ENCODE measurements around the gene MTFR1L.
A peak's percentile ranks its signal among the peaks of the same experiment; 100 is the strongest.

The MTFR1L gene

DNA sequence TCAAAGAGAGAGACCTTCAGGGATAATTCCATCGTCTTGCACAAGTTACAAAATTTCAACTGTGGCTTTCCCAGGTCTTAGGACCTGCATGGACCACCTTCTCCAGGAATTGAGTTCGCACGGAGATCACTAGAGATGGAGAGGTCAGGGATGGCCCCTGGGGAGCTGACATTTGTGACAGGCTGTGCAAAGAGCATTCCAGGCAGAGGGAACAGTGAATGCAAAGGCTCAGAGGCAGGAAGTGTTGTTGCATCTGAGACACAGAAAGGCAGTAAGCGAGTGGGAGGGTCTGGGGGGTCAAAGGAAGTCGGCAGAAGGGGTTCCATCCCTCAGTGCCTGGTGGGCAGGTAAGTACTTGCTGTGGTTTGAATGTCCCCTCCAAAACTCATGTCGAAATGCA lies 29.3 kb upstream of the MTFR1L start:
- H3K4me3 ChIP-seq (ENCODE audit: low read depth in 1 of 5, low read length in 5 of 5): no peak overlapping the region
- no peak overlapping the region for H3K9ac ChIP-seq (ENCODE audit: low read length in 5 of 5)
- peaks cover 0 to 19% (median 15%) of the 10 kb centered on the region in 5 donors for H3K4me1 ChIP-seq (ENCODE audit: control insufficient read depth in 5 of 5, insufficient read depth in 5 of 5, low read length in 5 of 5)
- peaks cover 0 to 14% (median 0%) of the 10 kb centered on the region in 5 donors for H3K36me3 ChIP-seq (ENCODE audit: control insufficient read depth in 5 of 5, insufficient read depth in 5 of 5, low read length in 5 of 5)
- no peaks in the 10 kb centered on the region for H3K27me3 ChIP-seq (ENCODE audit: control insufficient read depth in 5 of 5, insufficient read depth in 4 of 5, low read length in 5 of 5)
- H3K9me3 ChIP-seq (ENCODE audit: control insufficient read depth in 5 of 5, low read length in 5 of 5): no peaks in the 10 kb centered on the region
- no peak overlapping the region for H3K27ac ChIP-seq (ENCODE audit: low read depth, low read length)

DNA sequence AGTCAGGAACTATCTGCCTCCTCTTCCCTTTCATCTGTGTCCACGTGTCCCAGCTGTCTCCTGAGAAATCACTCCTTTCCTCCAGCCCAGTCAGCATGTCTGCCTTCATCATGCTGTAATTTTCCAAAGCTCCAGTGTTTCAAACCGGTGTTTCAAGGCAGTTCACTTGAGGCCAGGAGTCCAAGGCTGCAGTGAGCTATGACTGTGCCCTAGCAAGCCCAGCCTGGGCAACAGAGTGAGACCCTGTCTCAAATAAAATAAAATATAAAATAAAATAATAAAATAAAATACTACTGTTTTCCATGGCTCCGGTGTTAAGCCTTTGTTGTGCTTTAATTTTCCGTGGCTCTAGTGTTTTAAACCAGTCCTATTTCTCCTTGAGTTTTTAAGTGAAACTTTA lies 27.6 kb upstream of the MTFR1L start:
- Histone ChIP-seq H3K9me3 (ENCODE audit: control insufficient read depth in 5 of 5, low read length in 5 of 5) (no peaks in the 10 kb centered on the region), H3K9ac (ENCODE audit: low read length in 5 of 5) (no peak overlapping the region), H3K36me3 (ENCODE audit: control insufficient read depth in 5 of 5, insufficient read depth in 5 of 5, low read length in 5 of 5) (peaks cover 0 to 14% (median 0%) of the 10 kb centered on the region in 5 donors), H3K4me1 (ENCODE audit: control insufficient read depth in 5 of 5, insufficient read depth in 5 of 5, low read length in 5 of 5) (peaks cover 0 to 24% (median 17%) of the 10 kb centered on the region in 5 donors), H3K27ac (ENCODE audit: low read depth, low read length) (no peak overlapping the region), H3K4me3 (ENCODE audit: low read depth in 1 of 5, low read length in 5 of 5) (no peak overlapping the region), H3K27me3 (ENCODE audit: control insufficient read depth in 5 of 5, insufficient read depth in 4 of 5, low read length in 5 of 5) (no peaks in the 10 kb centered on the region)

DNA sequence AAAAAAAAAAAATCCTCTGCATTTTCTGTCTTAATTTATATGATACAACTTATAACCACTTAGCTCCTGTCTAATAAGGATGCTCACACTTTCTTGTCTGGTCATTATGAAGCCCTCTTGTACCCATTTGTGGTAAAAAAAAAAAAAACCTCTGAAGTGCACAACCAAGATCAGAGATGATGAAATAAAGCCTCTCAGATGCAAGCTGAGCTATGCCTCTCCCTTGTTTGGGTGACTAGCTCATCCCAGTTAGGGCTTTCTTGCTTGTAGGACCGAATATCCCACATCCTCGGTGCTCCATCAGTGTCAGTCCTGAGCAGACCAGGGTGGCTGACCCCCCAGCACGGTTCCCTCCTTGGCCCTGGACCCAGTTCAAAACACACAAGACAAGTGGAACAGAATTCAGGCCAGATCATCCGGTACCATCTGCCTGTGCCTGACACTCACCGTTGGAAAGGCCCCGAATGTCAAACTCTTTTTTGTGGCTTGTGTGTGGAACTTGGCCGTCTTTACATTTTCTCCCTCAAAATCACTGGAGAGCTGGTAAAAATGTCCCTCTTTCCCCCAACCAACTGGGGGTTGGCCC lies 26.1 kb upstream of the MTFR1L start:
- H3K4me1 ChIP-seq (ENCODE audit: control insufficient read depth in 5 of 5, insufficient read depth in 5 of 5, low read length in 5 of 5): peaks cover 0 to 20% (median 18%) of the 10 kb centered on the region in 5 donors
- H3K9me3 ChIP-seq (ENCODE audit: control insufficient read depth in 5 of 5, low read length in 5 of 5): no peaks in the 10 kb centered on the region
- no peak overlapping the region for H3K9ac ChIP-seq (ENCODE audit: low read length in 5 of 5)
- no peak overlapping the region for H3K4me3 ChIP-seq (ENCODE audit: low read depth in 1 of 5, low read length in 5 of 5)
- H3K36me3 ChIP-seq (ENCODE audit: control insufficient read depth in 5 of 5, insufficient read depth in 5 of 5, low read length in 5 of 5): peaks cover 0 to 11% (median 0%) of the 10 kb centered on the region in 5 donors
- no peaks in the 10 kb centered on the region for H3K27me3 ChIP-seq (ENCODE audit: control insufficient read depth in 5 of 5, insufficient read depth in 4 of 5, low read length in 5 of 5)
- no peak overlapping the region for H3K27ac ChIP-seq (ENCODE audit: low read depth, low read length)

DNA sequence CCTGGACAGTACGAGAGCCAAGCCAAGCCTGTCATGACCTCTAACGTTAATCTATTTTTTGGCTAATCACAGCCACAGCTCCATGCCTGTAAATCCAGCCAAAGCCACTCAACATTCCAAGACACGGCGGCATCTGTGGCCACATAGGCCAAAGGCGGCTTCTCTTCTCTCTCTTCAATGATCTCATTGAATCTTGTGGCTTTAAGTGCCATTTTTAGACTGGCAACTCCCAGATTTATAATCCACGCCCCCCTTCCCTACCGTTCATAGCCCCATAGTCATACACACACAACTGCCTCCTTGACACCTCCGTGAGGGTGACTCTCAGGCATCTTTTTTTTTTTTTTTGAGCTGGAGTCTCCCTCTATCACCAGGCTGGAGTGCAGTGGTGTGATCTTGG lies 25.4 kb upstream of the MTFR1L start:
- Histone ChIP-seq H3K27ac (ENCODE audit: low read depth, low read length) (no peak overlapping the region), H3K36me3 (ENCODE audit: control insufficient read depth in 5 of 5, insufficient read depth in 5 of 5, low read length in 5 of 5) (peaks cover 0 to 7% (median 0%) of the 10 kb centered on the region in 5 donors)

DNA sequence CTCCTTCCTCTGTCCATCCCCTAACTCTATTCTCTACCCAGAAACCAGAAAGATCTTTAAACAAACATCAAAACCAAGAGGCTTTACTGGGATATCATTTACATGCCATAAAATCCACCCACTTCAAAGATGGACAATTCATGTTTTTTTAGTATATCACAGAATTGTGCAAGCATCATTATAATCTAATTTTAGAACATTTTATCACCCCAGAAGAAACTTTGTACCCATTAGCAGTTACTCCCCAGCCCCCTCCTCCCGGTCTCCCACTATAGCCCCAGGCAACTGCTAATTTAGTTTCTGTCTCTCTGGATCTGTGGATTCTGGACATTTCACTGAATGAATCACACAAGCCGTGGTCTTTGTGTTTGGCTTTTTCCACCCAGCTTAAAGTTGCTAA lies 24.5 kb upstream of the MTFR1L start:
- H3K27ac ChIP-seq (ENCODE audit: low read depth, low read length): no peak overlapping the region
- H3K4me1 ChIP-seq (ENCODE audit: control insufficient read depth in 5 of 5, insufficient read depth in 5 of 5, low read length in 5 of 5): peaks cover 0 to 30% (median 28%) of the 10 kb centered on the region in 5 donors
- H3K36me3 ChIP-seq (ENCODE audit: control insufficient read depth in 5 of 5, insufficient read depth in 5 of 5, low read length in 5 of 5): peaks cover 0 to 4% (median 0%) of the 10 kb centered on the region in 5 donors
- no peak overlapping the region for H3K9ac ChIP-seq (ENCODE audit: low read length in 5 of 5)
- H3K9me3 ChIP-seq (ENCODE audit: control insufficient read depth in 5 of 5, low read length in 5 of 5): no peaks in the 10 kb centered on the region
- no peaks in the 10 kb centered on the region for H3K27me3 ChIP-seq (ENCODE audit: control insufficient read depth in 5 of 5, insufficient read depth in 4 of 5, low read length in 5 of 5)
- H3K4me3 ChIP-seq (ENCODE audit: low read depth in 1 of 5, low read length in 5 of 5): no peak overlapping the region

More for the DNA sequence above, 25.4 kb upstream of the MTFR1L start:
- Histone ChIP-seq H3K4me1 (ENCODE audit: control insufficient read depth in 5 of 5, insufficient read depth in 5 of 5, low read length in 5 of 5) (peaks cover 0 to 24% (median 22%) of the 10 kb centered on the region in 5 donors), H3K9ac (ENCODE audit: low read length in 5 of 5) (peak overlapping the region in 1 of 5 donors; percentile 11), H3K27me3 (ENCODE audit: control insufficient read depth in 5 of 5, insufficient read depth in 4 of 5, low read length in 5 of 5) (no peaks in the 10 kb centered on the region), H3K9me3 (ENCODE audit: control insufficient read depth in 5 of 5, low read length in 5 of 5) (no peaks in the 10 kb centered on the region), H3K4me3 (ENCODE audit: low read depth in 1 of 5, low read length in 5 of 5) (no peak overlapping the region)

DNA sequence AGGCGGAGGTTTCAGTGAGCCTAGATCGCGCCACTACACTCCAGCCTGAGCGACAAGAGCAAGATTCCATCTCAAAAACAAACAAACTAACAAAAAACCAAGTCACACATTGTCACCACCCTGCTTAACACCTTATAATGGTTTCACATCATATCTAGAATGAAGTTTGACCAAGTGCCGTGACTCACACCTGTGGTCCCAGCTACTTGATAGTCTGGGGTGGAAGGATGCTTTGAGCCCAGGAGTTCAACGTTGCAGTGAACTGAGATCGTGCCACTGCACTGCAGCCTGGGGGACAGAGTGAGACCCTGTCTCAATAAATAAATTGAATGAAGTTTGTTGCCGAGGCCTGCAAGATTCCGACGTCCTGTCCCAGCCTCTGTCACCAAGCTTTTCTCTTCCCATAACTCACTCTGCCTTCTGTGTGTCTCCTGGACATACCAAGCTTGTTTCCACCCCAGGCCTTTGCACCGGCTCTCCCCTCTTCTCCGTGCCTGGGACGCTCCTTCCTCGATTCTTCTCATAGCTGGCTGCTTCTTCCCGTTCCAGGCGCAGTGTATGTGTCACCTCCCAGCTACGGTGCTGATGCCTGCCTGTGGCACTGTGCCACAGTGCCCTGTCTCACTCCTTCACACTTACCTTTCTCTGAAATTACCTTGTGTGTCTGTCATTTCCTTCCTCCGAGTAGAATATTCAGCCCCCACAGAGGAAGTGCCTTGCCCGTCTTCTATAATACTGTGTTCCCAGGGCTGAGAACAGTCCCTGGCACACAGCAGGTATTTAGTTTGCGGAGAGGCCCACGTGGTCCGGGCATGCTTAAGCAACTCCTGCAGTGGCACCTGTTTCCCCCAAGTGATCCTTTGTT lies 23.6 kb upstream of the MTFR1L start:
- H3K9ac ChIP-seq (ENCODE audit: low read length in 5 of 5): no peak overlapping the region
- H3K27ac ChIP-seq (ENCODE audit: low read depth, low read length): no peak overlapping the region
- no peak overlapping the region for H3K4me3 ChIP-seq (ENCODE audit: low read depth in 1 of 5, low read length in 5 of 5)
- no peaks in the 10 kb centered on the region for H3K9me3 ChIP-seq (ENCODE audit: control insufficient read depth in 5 of 5, low read length in 5 of 5)
- H3K4me1 ChIP-seq (ENCODE audit: control insufficient read depth in 5 of 5, insufficient read depth in 5 of 5, low read length in 5 of 5): peaks cover 5 to 38% (median 35%) of the 10 kb centered on the region in 5 donors
- no peaks in the 10 kb centered on the region for H3K27me3 ChIP-seq (ENCODE audit: control insufficient read depth in 5 of 5, insufficient read depth in 4 of 5, low read length in 5 of 5)
- H3K36me3 ChIP-seq (ENCODE audit: control insufficient read depth in 5 of 5, insufficient read depth in 5 of 5, low read length in 5 of 5): no peaks in the 10 kb centered on the region

DNA sequence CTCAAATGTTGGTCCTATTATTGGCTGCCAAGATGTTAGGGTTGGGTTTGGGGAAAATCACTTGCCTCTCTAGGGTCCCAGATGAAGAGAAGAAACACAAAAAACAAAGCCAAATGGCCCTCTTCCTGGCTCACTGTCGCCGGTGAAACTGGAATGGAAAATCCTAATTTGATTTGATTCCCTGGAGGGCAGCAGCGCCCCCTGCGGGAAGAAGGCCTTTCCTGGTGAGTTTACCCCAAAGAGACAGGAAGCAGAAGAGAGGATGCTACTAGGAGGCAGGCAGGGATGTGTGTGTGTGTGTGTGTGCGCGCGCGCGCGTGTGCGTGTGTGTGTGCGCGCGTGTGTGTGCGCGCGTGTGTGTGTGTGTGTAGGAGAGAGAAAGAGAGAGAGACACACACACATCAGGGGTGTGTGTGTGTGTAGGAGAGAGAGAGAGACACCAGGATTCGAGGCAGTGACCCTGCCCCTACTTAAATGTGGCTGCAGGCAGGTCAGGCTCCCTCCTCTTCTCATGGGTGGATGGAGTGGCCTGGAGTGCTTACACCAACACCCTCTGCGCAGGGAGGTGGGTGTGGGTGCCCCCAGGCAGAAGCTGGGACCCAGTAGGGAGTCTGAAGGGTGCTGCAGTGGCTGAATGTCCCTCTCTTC lies 22.8 kb upstream of the MTFR1L start:
- Histone ChIP-seq H3K4me1 (ENCODE audit: control insufficient read depth in 5 of 5, insufficient read depth in 5 of 5, low read length in 5 of 5) (peaks cover 5 to 45% (median 37%) of the 10 kb centered on the region in 5 donors), H3K27me3 (ENCODE audit: control insufficient read depth in 5 of 5, insufficient read depth in 4 of 5, low read length in 5 of 5) (no peaks in the 10 kb centered on the region), H3K4me3 (ENCODE audit: low read depth in 1 of 5, low read length in 5 of 5) (no peak overlapping the region), H3K27ac (ENCODE audit: low read depth, low read length) (no peak overlapping the region), H3K36me3 (ENCODE audit: control insufficient read depth in 5 of 5, insufficient read depth in 5 of 5, low read length in 5 of 5) (no peaks in the 10 kb centered on the region), H3K9me3 (ENCODE audit: control insufficient read depth in 5 of 5, low read length in 5 of 5) (no peaks in the 10 kb centered on the region), H3K9ac (ENCODE audit: low read length in 5 of 5) (no peak overlapping the region)

DNA sequence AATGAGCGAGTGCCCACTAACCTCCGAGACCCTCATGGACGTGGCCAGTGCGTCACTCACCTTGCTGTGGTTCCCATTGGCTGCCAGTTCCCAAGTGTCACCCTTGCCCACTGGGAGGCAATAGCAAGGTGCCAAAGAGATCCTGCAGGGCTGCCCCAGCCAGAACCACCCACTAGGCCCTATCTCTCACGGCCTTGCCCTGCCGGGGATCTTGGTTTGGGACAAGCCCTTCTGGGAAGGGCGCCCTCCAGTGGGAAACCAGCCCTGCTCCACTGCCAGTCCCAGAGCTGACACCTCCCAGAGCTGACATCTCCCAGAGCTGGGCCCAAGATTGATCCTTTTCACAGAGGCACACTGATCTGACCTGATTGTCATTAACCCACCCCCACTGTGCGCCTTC lies 21.8 kb upstream of the MTFR1L start:
- Histone ChIP-seq H3K4me1 (ENCODE audit: control insufficient read depth in 5 of 5, insufficient read depth in 5 of 5, low read length in 5 of 5) (peaks cover 7 to 55% (median 43%) of the 10 kb centered on the region in 5 donors), H3K27me3 (ENCODE audit: control insufficient read depth in 5 of 5, insufficient read depth in 4 of 5, low read length in 5 of 5) (no peaks in the 10 kb centered on the region), H3K27ac (ENCODE audit: low read depth, low read length) (no peak overlapping the region), H3K36me3 (ENCODE audit: control insufficient read depth in 5 of 5, insufficient read depth in 5 of 5, low read length in 5 of 5) (no peaks in the 10 kb centered on the region), H3K9me3 (ENCODE audit: control insufficient read depth in 5 of 5, low read length in 5 of 5) (no peaks in the 10 kb centered on the region), H3K9ac (ENCODE audit: low read length in 5 of 5) (no peak overlapping the region), H3K4me3 (ENCODE audit: low read depth in 1 of 5, low read length in 5 of 5) (no peak overlapping the region)

DNA sequence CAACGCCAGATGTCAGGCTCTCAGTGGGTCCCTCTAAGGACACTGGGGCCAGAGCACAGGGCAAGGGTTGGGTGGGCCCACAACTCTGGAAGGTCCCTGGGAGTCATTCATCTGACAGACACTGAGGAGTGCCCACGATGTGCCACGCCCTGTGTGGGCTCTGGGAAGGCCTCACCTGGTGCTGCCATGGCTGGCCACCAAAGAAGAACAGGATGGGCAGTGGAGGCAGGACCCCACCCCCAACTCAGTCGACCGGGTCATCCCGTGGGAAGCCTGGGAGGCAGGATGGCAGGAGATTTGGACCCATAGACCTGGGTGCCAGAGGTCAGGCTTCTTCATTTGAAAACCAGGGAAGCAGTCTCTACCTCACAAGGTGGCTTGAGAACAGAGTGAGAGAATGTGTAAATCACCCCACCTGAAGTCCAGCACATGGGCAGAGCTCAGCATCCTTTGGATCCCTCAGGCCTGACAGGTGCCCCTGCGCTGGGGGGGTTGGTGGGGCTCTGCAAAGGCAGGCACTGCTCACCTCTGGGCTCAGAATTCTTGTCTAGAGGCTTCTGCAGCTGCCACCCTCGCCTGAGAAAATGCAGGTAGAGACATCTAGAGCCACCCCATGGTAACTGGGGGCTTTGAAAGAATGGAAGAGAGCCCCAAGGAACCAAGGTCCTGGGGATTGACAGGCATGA lies 20.9 kb upstream of the MTFR1L start:
- peaks cover 7 to 60% (median 43%) of the 10 kb centered on the region in 5 donors for H3K4me1 ChIP-seq (ENCODE audit: control insufficient read depth in 5 of 5, insufficient read depth in 5 of 5, low read length in 5 of 5)
- no peaks in the 10 kb centered on the region for H3K36me3 ChIP-seq (ENCODE audit: control insufficient read depth in 5 of 5, insufficient read depth in 5 of 5, low read length in 5 of 5)
- H3K27me3 ChIP-seq (ENCODE audit: control insufficient read depth in 5 of 5, insufficient read depth in 4 of 5, low read length in 5 of 5): no peaks in the 10 kb centered on the region
- H3K9ac ChIP-seq (ENCODE audit: low read length in 5 of 5): peak overlapping the region in 3 of 5 donors; percentile 20 to 37 (median 20)
- no peak overlapping the region for H3K4me3 ChIP-seq (ENCODE audit: low read depth in 1 of 5, low read length in 5 of 5)
- no peaks in the 10 kb centered on the region for H3K9me3 ChIP-seq (ENCODE audit: control insufficient read depth in 5 of 5, low read length in 5 of 5)
- H3K27ac ChIP-seq (ENCODE audit: low read depth, low read length): peak overlapping the region; percentile 37

All from subcutaneous abdominal adipose tissue (tissue), 5 donors.